Epithelial cell of proximal tubule (primary cell): ENCODE data around the gene AKR7A2. TPM values are rescaled to one million over a fixed set of nuclear protein-coding genes. Genes with fewer than 3 reads are reported as not detected.

Experiments used
- DNase-seq: peaks from one replicate; pipeline ENCODE4 v3.0.0-alpha.2; 2011; ENCODE audit warnings: low read depth
- H3K4me3 ChIP-seq: 2 replicates; pipeline ENCODE4 v1.5.1; 2011; ENCODE audit warnings: low read depth, mild to moderate bottlenecking, low read length
- CTCF ChIP-seq: conservative IDR thresholded peaks from 2 replicates; pipeline ENCODE4 v1.5.1; 2012; ENCODE audit warnings: low read depth, mild to moderate bottlenecking, low read length
- total RNA-seq: library from RNA; depleted of rRNA; stranded (reverse); fragments of >200 nt; gene quantifications from 2 replicates; pipeline ENCODE4 v1.2.3, GENCODE V29; 2015

Gene AKR7A2
- total RNA-seq, 1 donor from 2014 or later: 92.4 TPM

GRCh38 chr1:19326748-19327065, 14.8 kb upstream of the AKR7A2 start:
- H3K4me3 ChIP-seq: no peak overlapping the region
- DNase-seq: no peak
- TF ChIP-seq CTCF: no peak

- no peak overlapping the region for H3K4me3 ChIP-seq
- TF ChIP-seq CTCF: no peak
- no peak for DNase-seq
These were observed 14.2 kb upstream of the AKR7A2 start for GRCh38 chr1:19325958-19326747.

GRCh38 chr1:19325368-19325957, 13.5 kb upstream of the AKR7A2 start:
- no peak for DNase-seq
- H3K4me3 ChIP-seq: no peak overlapping the region
- no peak for TF ChIP-seq CTCF

GRCh38 chr1:19324665-19324990, 12.7 kb upstream of the AKR7A2 start:
- no peak for DNase-seq
- H3K4me3 ChIP-seq: no peak overlapping the region
- no peak for TF ChIP-seq CTCF

- TF ChIP-seq CTCF: no peak
- H3K4me3 ChIP-seq: no peak overlapping the region
- DNase-seq: no peak
These were observed 12.2 kb upstream of the AKR7A2 start for GRCh38 chr1:19323987-19324664.

GRCh38 chr1:19322481-19322880, 10.5 kb upstream of the AKR7A2 start:
- TF ChIP-seq CTCF: no peak
- H3K4me3 ChIP-seq: no peak overlapping the region
- no peak for DNase-seq
